NCI-H2107 (cell line): ENCODE results near the gene NCOA6.
"Not testable (repeated sequence)": the region's sequence is repeated elsewhere in the genome, so short reads cannot be mapped to it uniquely, and the experiment has no call there.

Experiments
- DNase-seq: peaks from one replicate; lab custom pipeline; 2025; lab: John Stamatoyannopoulos, UW

NCOA6 gene

DNA sequence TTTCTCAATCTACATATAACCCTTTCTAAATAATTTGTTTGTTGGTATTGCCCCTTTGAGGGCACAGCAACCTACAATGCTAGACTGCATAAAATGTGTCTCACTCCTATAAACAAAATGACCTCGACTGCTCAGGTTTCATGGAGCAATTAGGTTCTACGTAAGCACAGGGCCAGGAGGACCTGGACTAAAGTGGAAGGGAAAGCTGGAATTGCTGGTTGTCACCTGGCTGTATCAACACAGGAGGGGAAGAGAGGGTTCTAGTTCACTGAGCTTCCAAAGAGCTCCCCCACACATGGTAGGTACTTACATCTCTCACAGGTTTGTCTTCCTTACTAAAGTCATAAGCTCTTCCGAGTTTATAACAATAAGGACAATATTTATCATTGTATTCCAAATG is 51.0 kb downstream of the NCOA6 start:
- peak; percentile 12 for DNase-seq

GRCh38 chr20:34773726-34774125 is 51.7 kb downstream of the NCOA6 start:
- DNase-seq: no peak

DNA sequence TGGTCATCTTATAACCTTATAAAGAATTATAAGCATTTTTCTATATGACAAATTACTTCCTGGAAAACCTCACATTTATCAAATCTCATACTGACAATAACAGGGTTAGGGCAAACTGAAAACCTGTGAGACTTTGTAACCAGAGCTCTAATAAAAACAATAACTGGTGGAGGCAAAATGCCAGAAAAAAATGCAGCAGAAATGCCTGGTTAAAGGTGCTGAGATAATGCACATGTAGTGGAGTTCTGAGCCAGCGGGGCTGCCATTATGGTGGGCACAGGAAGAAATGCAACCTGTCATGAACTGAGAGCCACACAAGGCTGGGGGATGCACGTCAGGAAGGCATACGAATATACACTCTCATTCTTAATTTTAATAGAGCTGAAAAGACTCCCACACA is 53.0 kb downstream of the NCOA6 start:
- DNase-seq: no peak

DNA sequence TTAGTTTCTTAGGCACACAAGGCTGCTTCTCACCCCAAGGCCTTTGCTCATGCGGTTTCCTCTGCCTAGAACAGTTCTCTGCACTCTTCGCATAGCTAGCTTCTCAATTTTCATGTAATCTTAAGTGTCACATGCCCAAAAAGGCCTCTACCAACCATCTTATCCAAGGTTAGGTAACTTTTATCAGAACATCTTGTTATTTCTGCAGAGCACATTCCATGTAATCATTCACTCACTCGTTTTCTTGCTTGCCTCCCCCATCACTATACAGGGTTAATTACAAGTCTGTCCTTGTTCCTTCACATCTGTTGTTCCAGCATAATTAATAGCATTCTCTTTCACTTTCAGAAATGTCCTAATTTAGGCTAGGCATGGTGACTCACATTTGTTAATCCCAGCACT is 53.8 kb downstream of the NCOA6 start:
- DNase-seq: no peak

DNA sequence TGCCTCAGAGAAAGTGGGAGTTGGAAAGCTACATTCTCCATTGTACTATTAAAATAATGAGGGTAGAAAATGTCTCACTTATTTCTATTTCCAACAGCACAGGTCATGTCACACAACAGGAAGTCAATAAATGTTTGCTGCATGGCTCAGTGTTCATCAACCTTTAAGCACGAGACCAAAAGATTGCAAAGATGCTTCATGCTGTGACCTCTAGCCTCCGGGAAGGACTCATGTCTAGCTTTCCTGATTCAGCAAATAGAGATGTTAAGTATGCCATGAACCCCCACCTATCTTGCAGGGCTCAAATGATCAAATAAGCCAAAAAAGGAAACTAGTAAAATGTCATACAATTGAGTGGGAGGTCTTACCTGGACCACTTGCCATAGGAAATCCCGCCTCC is 57.4 kb downstream of the NCOA6 start:
- DNase-seq: no peak

DNA sequence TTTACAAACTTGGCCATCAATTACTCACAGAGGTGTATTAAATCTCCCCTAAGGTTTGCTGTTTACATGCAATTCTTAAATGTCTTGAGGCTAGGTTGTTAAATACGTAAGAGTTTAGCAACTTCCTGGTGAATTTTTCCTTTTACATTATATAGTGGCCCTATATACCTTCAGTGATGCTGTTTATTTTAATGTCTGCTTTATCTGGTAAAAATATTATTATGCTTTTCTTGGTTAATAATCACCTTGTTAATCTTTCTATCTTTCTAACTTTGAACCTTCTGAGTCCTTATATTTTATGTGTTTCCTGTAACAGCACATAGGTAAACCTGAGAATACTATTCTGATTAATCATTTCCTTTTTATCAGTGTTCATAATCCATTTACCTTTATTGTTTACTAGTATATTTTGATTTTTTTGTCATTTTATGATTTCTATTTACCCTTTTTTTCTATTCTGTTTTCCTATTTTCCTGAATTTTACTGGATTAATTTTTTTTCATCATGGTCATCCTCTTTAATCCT is 63.4 kb downstream of the NCOA6 start:
- no peak for DNase-seq

- DNase-seq: no peak
Measured at GRCh38 chr20:34755367-34755766, 70.1 kb downstream of the NCOA6 start.

- no peak for DNase-seq
Measured at GRCh38 chr20:34754611-34755010, 70.8 kb downstream of the NCOA6 start.

- no peak for DNase-seq
Measured at GRCh38 chr20:34753706-34754461, 71.6 kb downstream of the NCOA6 start.

DNA sequence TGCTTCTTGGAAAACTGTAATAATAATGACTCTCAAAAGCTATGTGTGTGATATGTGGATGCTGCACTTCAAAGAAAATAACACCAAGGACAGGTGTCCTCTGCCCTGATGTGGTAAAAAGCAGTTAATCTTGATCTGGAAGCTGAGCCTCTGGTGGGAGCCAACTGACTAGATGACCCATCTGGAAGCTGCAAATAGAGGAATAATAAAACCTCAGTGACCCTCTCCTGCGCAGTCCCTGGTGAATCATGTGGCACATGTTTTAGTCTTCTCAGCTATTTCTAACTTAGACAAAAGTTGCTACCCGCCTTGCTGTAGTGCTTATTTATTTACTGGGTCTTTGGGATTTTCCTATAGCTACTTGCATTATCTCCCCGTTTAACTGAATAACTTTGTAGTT is 74.0 kb downstream of the NCOA6 start:
- DNase-seq: no peak

- no peak for DNase-seq
Measured at GRCh38 chr20:34750484-34750883, 75.0 kb downstream of the NCOA6 start.

GRCh38 chr20:34748709-34749108 is 76.7 kb downstream of the NCOA6 start:
- no peak for DNase-seq

- DNase-seq: no peak
Measured at GRCh38 chr20:34747479-34747878, 78.0 kb downstream of the NCOA6 start.

DNA sequence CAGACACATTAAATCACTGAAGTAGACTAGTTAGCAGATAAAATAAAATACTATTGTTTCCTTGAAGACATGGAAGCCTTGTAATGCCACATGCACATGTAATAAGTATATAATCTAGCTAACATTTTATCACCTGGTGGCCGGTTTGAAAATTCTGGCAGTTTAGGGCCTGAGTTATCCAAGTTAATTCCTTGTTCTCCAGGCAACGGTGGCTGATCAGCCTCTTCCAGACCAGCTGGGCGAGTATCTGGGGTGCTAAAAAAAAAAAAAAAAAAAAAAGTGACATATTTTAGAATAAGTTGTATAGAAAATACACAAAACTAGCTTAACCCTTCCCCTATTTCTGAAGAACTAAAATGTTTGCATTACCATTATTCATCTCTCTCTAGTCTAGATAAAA is 78.8 kb downstream of the NCOA6 start:
- DNase-seq: no peak

DNA sequence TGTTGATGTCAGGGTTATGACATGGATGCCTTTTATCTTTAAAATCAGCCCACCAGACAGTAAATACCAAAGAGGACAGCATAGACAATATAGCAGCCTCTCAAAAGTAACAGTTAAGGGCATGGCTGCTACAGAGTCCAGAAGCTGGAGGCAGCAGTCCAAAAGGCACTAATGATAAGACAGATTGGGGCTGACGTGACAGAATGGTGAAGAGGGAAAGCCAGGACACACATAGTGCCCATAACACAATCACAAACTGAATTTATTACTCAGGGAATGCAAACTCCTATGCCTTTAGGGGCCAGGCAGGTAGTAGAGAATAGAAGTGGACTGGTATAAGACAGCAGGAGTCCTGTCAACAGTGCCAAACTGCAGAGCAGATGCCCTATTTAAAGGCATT is 80.6 kb downstream of the NCOA6 start:
- no peak for DNase-seq

- DNase-seq: no peak
Measured at GRCh38 chr20:34744340-34744739, 81.1 kb downstream of the NCOA6 start.

- no peak for DNase-seq
Measured at GRCh38 chr20:34743039-34743438, 82.4 kb downstream of the NCOA6 start.

DNA sequence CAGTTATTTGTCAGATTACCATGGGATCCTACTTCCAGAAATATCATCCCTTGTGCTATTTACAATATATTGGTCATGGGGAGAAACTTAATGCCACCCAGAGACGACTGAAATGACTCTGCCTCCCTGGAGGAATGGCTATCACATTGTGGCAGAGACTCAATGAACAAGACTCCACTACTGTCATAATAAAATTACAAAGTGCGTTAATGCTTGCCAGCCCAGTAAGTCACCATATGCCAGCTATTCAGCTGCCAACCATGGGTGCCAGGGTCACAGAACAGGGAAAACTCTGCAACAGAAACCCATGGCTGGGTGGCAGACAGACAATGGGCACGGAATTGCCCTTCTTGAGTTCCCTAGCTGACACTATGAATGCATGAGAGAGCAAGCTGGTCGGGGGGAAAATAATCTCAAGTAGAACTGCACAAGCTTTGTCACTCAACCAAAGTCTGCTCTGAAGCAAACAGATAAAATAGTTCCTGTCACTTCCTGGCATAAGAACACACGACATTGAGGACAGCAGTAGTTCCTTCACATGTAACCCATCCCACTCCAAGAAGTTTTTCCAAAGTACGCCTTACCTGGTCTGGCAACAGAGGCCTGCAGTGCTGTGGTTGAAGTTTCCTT is 89.2 kb downstream of the NCOA6 start:
- no peak for DNase-seq

DNA sequence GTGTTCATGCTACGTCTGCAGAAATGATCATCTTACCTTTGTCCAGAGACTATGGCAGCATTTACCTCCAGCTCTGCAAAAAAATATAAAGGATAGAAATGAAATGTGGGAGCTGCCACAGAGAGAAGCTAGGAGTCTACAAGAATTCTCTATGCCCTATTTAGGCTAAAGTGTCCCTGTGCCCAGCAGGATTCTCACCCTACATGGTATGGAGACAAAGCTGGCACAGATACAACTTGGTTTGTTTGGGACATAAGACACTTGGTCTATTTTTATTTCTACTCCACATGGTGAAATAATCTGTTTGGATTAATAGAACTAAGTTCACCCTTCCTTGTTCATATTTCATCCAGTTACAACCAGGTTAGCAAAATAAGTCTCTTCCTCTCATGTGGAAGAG is 92.9 kb downstream of the NCOA6 start:
- no peak for DNase-seq

DNA sequence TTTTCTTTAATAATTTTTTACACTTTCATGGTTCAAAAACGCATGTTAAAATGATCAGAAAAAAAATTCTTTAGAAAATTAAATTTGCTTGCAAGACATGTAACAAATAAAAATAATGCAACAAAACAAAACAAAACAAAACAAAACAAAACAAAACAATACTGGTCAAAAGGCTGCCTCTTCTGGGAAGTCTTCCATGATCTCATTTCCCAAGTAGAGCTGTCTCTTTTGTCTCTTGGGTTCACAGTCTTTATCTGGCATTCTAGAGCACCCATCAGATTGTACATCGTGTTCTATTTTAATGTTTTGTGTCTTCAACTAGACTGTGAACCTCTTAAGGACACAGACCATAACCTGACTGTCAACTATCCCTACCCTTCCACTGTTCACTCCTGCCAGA is 96.0 kb downstream of the NCOA6 start:
- no peak for DNase-seq

DNA sequence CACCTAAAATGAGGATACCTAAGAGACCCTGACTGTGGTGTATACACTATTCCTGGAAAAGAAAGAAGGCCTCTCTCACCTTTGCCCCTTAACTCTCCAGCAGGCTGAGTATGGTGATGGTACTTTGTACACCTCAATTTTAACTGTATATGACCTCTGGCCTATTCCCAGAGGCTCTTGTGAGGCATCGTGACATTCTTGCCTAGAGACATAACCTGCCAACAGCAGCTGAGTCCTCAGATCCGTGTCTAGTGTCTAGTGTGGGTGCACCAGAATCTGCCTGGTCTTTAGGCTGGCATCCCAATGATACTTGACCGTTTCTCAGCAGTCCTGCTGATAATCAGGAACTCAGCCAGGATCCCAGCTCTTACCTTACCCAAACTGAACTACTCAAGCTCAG is 101.3 kb downstream of the NCOA6 start:
- no peak for DNase-seq

DNA sequence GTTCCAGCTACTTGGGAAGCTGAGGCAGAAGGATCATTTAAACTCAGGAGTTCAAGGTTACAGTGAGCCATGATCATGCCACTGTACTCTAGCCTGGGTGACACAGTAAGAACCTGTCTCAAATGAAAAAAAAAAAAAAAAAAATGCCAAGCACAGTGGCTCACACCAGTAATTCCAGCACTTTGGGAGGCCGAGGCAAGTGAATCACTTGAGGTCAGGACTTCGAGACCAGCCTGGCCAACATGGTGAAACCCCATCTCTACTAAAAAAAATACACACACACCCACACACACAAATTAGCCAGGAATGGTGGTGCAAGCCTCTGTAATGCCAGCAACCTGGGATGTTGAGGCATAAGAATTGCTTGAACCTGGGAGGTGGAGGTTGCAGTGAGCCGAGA is 102.9 kb downstream of the NCOA6 start:
- not testable (repeated sequence) for DNase-seq

GRCh38 chr20:34720266-34720665 is 105.2 kb downstream of the NCOA6 start:
- DNase-seq: no peak
